Smooth muscle cell (in vitro differentiated cells): ENCODE measurements around the gene CLEC2L. TPM values are rescaled to one million over a fixed set of nuclear protein-coding genes. Genes with fewer than 3 reads are reported as not detected.
A peak's percentile ranks its signal among the peaks of the same experiment; 100 is the strongest.

Experiments
- DNase-seq: peaks from one replicate; lab custom pipeline; 2025; ENCODE audit not compliant: unreplicated experiment; lab: John Stamatoyannopoulos, UW
- H2AFZ ChIP-seq: fragments of 200-600 bp; sonication (generic); 2 replicates; pipeline ENCODE4 v1.6.0; 2016; ENCODE audit warnings: antibody characterized with exemption, low read depth, mild to moderate bottlenecking
- H3F3A ChIP-seq: fragments of 200-600 bp; sonication (generic); 2 replicates; pipeline ENCODE4 v1.6.0; 2017; ENCODE audit warnings: antibody characterized with exemption, low read depth
- H3K27ac ChIP-seq: fragments of 200-600 bp; sonication (generic); 2 replicates; pipeline ENCODE4 v1.5.1; 2016; ENCODE audit warnings: low read depth, mild to moderate bottlenecking
- H3K27me3 ChIP-seq: fragments of 200-600 bp; sonication (generic); 2 replicates; pipeline ENCODE4 v1.6.1; 2016; ENCODE audit warnings: low read depth, mild to moderate bottlenecking
- H3K36me3 ChIP-seq: fragments of 200-600 bp; sonication (generic); 2 replicates; pipeline ENCODE4 v1.5.1; 2016; ENCODE audit warnings: low read depth
- H3K4me1 ChIP-seq: fragments of 200-600 bp; sonication (generic); 2 replicates; pipeline ENCODE4 v1.5.1; 2016; ENCODE audit warnings: low read depth
- H3K4me2 ChIP-seq: fragments of 200-600 bp; sonication (generic); 2 replicates; pipeline ENCODE4 v1.6.0; 2016; ENCODE audit warnings: mild to moderate bottlenecking
- H3K4me3 ChIP-seq: fragments of 200-600 bp; sonication (generic); 2 replicates; pipeline ENCODE4 v1.5.1; 2016; ENCODE audit warnings: mild to moderate bottlenecking
- H3K79me2 ChIP-seq: fragments of 200-600 bp; sonication (generic); 2 replicates; pipeline ENCODE4 v1.6.0; 2016; ENCODE audit warnings: low read depth, mild to moderate bottlenecking
- H3K9ac ChIP-seq: fragments of 200-600 bp; sonication (generic); 2 replicates; pipeline ENCODE4 v1.6.0; 2016; ENCODE audit warnings: low read depth
- H3K9me3 ChIP-seq: fragments of 200-600 bp; sonication (generic); replicated peaks from 2 replicates; pipeline ENCODE4 v1.5.1; 2016; ENCODE audit warnings: low read depth
- H4K20me1 ChIP-seq: fragments of 200-600 bp; sonication (generic); 2 replicates; pipeline ENCODE4 v1.6.0; 2016; ENCODE audit warnings: low read depth
- CTCF ChIP-seq: fragments of 200-600 bp; sonication (generic); IDR thresholded peaks from 2 replicates; pipeline ENCODE4 v1.5.1; 2017; ENCODE audit warnings: borderline replicate concordance, mild to moderate bottlenecking, antibody characterized with exemption; ENCODE audit not compliant: insufficient read depth, poor library complexity, severe bottlenecking
- WGBS: methylation state at CpG from one replicate; pipeline ENCODE4 v1.1.7; 2016; ENCODE audit warnings: low lambda C conversion rate; 5-methylcytosine and 5-hydroxymethylcytosine counted together
- polyA plus RNA-seq: library from polyadenylated mRNA; unstranded; fragments of >200 nt; fragmentation: Nextera tagmentation; extraction: Ambion mirVana; gene quantifications from 2 replicates; pipeline ENCODE4 v1.2.1, GENCODE V29; 2016
- total RNA-seq: library from RNA; depleted of rRNA; stranded (reverse); fragments of >200 nt; gene quantifications from 2 replicates; pipeline ENCODE4 v1.2.3, GENCODE V29; 2014

The CLEC2L gene
- total RNA-seq (not detected in 2 replicates), polyA plus RNA-seq (not detected in 2 replicates)

DNA sequence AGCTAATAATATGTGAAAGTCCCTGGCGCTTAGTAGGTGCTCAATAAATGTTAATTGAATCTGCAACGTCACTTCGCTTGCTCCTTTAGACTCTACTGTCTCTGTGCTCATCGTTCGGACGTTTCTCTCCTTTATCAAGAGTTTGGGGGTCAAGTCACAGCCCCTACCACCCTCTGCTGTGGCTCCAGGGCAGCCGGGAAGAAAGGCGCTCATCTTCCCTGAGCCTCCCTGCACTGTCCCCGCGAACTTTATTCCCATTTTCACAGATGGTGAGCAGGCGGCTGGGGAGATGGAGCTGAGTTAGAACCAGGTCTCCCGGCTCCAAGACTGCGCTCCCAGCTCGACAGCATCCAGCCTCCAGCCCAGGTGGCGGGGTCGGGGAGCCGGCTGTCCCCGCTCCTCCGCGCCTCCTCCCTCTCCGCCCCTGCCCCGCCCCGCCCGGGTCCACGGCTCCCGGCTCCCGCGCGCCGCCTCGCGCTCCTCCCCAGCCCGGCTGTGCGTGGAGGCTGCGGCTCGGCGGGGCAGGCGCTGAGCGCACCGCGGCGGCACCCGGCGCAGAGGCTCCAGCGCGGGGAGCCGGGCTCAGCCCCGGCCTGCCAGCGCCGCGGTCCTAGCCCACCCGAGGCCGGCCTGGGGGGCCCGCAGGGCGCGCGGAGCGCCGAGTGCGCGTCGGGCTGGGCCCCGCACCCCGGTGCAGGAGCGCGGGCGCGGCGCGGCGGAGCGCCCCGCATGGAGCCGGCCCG is at the start of gene CLEC2L:
TSS of gene CLEC2L (plus strand) at position 487 of the 743 bp plus-strand sequence. CDS start at position 730, 243 bp downstream.
- Histone ChIP-seq H3K27ac (no peak within 1 kb of the TSS), H3K4me2 (peak within 1 kb of the TSS; percentile 81), H4K20me1 (no peaks in the 10 kb centered on the region), H3F3A (no peaks in the 10 kb centered on the region), H3K9me3 (no peaks in the 10 kb centered on the region), H2AFZ (no peak within 1 kb of the TSS), H3K27me3 (peaks cover 36% of the 10 kb centered on the region), H3K36me3 (no peaks in the 10 kb centered on the region), H3K79me2 (no peaks in the 10 kb centered on the region), H3K4me1 (no peaks in the 10 kb centered on the region), H3K9ac (no peak within 1 kb of the TSS), H3K4me3 (peak within 1 kb of the TSS; percentile 26)
- WGBS = 3% methylated on average over 60 of the region's 75 CpGs
- DNase-seq = no peak
- no peak for TF ChIP-seq CTCF

DNA sequence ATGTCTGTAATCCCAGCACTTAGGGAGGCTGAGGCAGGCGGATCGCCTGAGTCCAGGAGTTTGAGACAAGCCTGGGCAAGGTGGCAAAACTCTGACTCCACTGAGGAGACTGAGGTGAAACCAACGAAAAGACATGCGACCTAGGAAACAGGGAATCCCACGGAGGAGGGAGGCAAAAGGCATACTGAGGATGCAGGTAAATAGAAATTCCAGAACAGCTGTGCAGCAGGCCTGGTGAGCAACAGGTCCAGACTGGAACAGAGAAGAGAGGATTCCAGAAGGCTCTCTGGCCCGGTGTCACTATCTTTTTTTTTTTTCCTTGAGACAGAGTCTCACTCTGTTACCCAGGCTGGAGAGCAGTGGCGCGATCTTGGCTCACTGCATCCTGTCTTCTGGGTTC is 47.3 kb upstream of the CLEC2L start:
- H3K9me3 ChIP-seq = no peaks in the 10 kb centered on the region
- no peak for DNase-seq
- WGBS = 88% methylated on average over 8 of the region's 8 CpGs
- H3K79me2 ChIP-seq = no peaks in the 10 kb centered on the region
- no peaks in the 10 kb centered on the region for H3K36me3 ChIP-seq
- H3K9ac ChIP-seq = no peak overlapping the region
- H3K27me3 ChIP-seq = peaks cover 10% of the 10 kb centered on the region
- H3K4me3 ChIP-seq = no peak overlapping the region
- no peak for TF ChIP-seq CTCF
- H3K27ac ChIP-seq = no peak overlapping the region
- no peak overlapping the region for H3K4me2 ChIP-seq
- H3F3A ChIP-seq = no peaks in the 10 kb centered on the region
- peaks cover 6% of the 10 kb centered on the region for H3K4me1 ChIP-seq
- H2AFZ ChIP-seq = no peak overlapping the region
- H4K20me1 ChIP-seq = no peaks in the 10 kb centered on the region

- H3K4me1 ChIP-seq = peaks cover 6% of the 10 kb centered on the region
- no peaks in the 10 kb centered on the region for H3K79me2 ChIP-seq
- no peak overlapping the region for H3K4me3 ChIP-seq
- no peaks in the 10 kb centered on the region for H4K20me1 ChIP-seq
- 93% methylated on average over 6 of the region's 6 CpGs for WGBS
- no peak for DNase-seq
- TF ChIP-seq CTCF = no peak
- no peak overlapping the region for H3K27ac ChIP-seq
- H3K27me3 ChIP-seq = peaks cover 18% of the 10 kb centered on the region
- no peak overlapping the region for H3K4me2 ChIP-seq
- H2AFZ ChIP-seq = no peak overlapping the region
- no peak overlapping the region for H3K9ac ChIP-seq
- no peaks in the 10 kb centered on the region for H3F3A ChIP-seq
- H3K36me3 ChIP-seq = no peaks in the 10 kb centered on the region
- H3K9me3 ChIP-seq = no peaks in the 10 kb centered on the region
These were observed 46.6 kb upstream of the CLEC2L start for GRCh38 chr7:139476891-139477290.

DNA sequence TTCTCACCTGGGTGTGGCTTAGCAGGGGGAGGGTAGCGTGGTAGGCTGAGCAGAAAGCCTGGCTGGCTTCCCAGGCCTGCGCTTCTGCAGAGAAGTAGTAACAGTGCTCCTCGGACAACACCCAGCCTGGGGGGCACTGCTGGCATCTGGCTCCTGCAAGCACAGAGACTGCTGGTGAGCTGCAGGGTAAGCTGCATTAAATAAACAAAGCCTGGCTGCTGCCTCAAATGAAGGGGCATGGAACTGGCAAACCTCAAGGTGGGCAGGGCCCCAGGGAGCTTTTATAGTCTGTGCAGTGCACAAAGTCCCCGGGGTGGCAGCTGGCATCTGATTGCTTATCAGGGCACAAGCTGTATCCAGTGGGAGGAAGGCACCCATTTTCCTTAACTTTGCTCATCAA is 43.9 kb upstream of the CLEC2L start:
- no peaks in the 10 kb centered on the region for H4K20me1 ChIP-seq
- WGBS = 93% methylated on average over 4 of the region's 4 CpGs
- no peak overlapping the region for H3K4me2 ChIP-seq
- DNase-seq = no peak
- H3K4me1 ChIP-seq = peaks cover 5% of the 10 kb centered on the region
- H3F3A ChIP-seq = no peaks in the 10 kb centered on the region
- H3K36me3 ChIP-seq = no peaks in the 10 kb centered on the region
- H2AFZ ChIP-seq = no peak overlapping the region
- no peaks in the 10 kb centered on the region for H3K79me2 ChIP-seq
- H3K9me3 ChIP-seq = no peaks in the 10 kb centered on the region
- no peak for TF ChIP-seq CTCF
- H3K4me3 ChIP-seq = no peak overlapping the region
- H3K9ac ChIP-seq = no peak overlapping the region
- no peak overlapping the region for H3K27ac ChIP-seq
- H3K27me3 ChIP-seq = peaks cover 45% of the 10 kb centered on the region
